Iris pigment epithelial cell (primary cell): Measurements from ENCODE around the gene SLC25A13.
"Not testable (repeated sequence)": the region's sequence is repeated elsewhere in the genome, so short reads cannot be mapped to it uniquely, and the experiment has no call there.

Source experiments
- DNase-seq: peaks from one replicate; pipeline ENCODE4 v3.0.0-alpha.2; 2011; ENCODE audit warnings: low read depth

Gene SLC25A13

DNA sequence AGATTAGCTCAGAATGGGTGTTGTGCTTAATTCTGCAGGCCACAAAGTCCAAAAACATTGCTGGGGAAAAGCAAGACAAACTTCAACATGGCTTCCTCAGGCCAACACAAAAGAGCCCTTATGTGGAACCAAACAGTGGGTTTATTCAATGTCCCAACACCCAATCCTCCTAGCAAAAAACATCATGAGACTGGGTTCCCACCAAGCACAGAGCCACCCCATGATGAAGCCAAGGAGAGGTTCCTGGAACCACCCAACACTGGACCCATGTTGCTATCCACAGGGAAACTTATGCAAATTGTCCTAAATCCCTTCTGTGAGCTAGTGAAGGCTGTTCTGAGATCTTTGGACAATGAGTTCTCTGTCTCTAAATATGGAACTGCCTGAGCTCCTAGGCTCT lies 24.0 kb downstream of the SLC25A13 start:
- DNase-seq = no peak

DNA sequence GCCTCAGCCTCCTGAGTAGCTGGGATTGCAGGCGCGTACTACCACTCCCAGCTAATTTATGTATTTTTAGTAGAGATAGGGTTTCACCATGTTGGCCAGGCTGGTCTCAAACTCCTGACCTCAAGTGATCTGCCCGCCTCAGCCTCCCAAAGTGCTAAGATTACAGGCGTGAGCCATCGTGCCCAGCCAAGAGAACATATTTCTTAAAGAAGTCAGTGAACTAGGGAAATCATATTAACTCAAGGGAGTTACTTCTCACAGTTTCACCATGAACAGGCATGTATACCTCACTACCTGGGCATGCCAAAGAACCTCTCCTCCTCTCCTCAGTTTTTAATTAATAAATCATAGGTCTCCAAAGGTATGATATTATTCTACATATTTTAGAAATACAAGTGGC lies 24.5 kb downstream of the SLC25A13 start:
- DNase-seq = not testable (repeated sequence)

DNA sequence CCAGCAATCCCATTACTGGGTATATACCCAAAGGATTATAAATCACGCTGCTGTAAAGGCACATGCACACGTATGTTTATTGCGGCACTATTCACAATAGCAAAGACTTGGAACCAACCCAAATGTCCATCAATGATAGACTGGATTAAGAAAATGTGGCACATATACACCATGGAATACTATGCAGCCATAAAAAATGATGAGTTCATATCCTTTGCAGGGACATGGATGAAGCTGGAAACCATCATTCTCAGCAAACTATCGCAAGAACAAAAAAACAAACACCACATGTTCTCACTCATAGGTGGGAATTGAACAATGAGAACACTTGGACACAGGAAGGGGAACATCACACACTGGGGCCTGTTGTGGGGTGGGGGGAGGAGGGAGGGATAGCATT lies 28.0 kb downstream of the SLC25A13 start:
- not testable (repeated sequence) for DNase-seq

DNA sequence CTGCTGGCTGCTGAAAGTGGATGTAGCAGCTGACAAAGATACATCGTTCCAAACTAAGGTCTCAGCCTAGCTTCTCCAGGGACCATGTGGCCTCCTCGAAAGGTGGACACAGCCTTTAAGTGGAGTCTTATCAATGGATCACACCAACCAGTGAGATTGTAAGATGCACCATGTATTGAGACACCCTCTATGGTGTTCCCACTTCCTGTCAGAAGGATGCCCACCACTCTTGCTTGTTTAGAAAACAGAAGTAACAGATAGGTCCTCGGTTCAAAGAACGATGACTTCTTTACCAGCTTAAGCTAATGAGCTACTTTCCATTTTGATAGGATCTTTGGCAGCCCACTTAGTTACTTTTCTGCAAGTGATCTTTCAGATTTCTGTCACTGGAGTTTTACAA lies 34.3 kb downstream of the SLC25A13 start:
- no peak for DNase-seq

DNA sequence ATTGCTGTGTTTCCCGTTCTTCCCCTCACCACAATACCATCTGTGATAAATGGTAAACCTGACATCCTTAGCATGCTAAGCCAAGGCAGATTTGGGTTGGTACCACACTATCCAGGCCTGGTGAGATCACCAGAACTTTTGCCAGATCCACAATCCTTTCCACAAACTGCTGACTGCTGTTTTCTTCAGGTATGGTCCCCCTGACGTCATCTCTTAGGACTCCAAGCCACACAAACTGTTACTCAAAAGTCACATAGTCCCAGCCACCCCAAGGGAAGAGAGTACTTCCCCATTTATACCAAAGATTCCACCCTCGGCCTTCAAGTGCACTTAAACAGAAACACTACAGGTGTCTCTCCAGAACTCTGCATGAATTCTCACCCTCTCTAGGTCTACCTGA lies 34.8 kb downstream of the SLC25A13 start:
- no peak for DNase-seq

DNA sequence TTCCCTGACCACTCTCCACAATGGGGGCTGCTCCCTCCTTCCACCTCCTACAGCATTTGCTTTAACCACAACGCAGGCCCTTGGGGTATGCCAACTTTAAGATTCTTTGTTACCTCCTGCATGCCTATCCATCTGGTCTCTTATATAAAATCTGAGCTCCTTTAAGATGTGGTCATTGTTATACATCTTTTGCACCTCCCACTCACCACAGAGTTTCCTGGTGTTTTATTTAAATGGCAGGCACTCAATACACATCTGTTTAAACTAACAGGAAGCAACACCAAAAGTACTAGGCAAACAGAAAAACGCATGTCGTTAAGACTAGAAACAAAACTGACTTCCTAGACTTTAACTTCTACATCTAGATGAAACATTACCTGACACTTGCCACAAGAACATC lies 36.3 kb downstream of the SLC25A13 start:
- DNase-seq = no peak

DNA sequence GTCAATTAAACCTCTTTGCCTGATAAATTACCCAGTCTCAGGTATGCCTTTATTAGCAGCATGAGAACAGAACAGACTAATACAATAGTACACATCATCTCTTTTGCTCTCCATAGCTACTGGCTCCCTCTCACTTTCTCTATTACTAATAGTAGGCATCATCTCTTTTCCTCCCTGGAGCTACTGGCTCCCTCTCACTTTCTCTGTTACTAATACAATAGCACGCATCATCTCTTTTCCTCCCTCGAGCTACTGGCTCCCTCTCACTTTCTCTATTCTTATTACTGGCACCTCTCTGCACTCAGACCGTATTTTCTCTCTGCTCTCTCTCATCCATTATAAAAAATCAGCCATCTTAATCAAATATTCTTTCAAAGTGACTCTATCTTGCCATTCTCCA lies 37.1 kb downstream of the SLC25A13 start:
- DNase-seq = no peak

DNA sequence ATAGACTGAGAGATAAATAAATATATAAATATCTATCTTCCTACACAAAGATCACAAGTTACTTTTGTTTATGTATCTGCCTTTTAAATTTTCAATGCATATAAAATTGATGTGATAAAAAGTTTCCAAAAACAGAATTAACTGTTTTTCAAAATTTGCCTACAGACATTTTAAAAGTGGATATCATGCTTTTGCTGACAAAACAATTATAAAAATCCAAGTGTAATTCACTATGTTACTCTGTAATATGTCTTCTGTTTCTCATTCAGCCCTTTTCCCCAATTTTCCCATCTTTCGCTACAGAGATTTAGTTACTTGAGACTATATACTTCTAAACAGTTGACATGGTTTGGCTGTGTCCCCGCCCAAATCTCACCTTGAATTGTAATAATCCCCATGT lies 37.7 kb downstream of the SLC25A13 start:
- no peak for DNase-seq

DNA sequence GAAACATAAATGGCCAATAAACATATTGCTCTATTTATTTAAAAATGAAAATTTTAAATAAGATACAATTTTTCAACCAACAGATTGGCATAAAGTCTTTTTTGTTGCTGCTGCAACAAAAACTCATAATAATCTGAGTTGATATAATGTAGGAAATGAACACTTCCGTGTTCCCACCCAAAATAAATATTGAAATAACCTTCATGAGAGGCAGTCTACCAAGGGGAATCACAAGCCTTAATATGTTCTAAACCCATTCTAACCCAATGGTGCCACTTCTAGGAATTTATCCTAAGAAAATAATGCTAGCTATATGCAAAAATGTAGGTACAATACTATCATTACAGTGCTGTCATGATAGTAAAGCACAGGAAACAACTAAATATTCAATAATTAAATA lies 39.1 kb downstream of the SLC25A13 start:
- DNase-seq = no peak

DNA sequence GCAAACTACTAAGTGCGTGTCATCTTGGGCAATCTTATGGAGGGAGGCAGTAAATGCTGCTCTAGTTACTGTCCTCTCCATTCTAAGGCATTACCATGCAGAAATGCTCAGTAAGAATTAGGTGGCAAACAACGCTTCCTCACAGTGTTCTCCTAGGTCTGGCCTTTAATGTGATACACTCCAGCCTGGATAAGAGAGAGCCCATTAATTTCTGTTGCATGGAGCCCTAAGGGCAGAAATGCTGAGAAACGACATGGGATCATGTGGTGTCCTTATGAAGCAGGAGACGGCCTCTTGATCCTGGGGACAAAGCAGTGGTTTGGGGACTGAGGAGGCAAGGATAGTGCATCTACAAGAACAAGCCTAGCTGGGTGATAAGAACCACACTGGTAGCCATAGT lies 44.0 kb downstream of the SLC25A13 start:
- DNase-seq = no peak

DNA sequence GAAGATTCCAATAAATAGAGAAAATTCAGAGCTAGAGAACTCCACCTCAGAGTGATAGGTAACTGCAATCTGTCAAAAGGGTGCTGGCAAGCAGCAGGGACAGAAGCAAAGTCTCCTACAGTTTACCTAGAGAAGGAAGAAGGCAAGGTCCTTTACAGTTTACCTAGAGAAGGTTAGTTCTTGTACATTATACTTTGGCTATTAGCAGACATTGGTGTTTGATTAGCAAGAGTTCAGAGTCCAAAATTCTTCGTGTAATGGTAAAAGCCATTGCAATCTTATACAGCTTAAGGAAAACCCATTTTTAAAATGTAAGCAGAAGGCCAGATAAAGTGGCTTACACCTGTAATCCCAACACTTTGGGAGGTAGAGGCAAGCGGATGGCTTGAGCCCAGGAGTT lies 45.9 kb downstream of the SLC25A13 start:
- DNase-seq = no peak

DNA sequence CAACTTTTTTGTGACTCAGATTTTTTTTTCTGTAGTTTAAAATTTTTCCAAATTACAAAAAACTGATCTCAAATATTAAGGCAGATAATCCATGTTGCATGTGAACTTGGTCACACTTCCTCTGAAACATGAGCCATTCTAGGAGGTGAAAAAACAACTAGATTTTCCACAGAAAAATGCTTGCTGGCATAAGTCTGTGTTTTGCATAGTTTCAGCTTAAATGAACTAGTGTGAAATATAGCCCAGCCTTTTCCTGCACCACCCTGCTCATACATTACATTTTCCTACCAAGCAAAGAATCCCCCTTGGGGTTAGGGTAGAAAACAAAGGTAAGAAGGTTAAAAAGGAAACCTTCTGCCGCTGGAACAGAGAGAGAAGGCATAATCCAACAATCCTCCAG lies 48.2 kb downstream of the SLC25A13 start:
- DNase-seq = peak; percentile 42

DNA sequence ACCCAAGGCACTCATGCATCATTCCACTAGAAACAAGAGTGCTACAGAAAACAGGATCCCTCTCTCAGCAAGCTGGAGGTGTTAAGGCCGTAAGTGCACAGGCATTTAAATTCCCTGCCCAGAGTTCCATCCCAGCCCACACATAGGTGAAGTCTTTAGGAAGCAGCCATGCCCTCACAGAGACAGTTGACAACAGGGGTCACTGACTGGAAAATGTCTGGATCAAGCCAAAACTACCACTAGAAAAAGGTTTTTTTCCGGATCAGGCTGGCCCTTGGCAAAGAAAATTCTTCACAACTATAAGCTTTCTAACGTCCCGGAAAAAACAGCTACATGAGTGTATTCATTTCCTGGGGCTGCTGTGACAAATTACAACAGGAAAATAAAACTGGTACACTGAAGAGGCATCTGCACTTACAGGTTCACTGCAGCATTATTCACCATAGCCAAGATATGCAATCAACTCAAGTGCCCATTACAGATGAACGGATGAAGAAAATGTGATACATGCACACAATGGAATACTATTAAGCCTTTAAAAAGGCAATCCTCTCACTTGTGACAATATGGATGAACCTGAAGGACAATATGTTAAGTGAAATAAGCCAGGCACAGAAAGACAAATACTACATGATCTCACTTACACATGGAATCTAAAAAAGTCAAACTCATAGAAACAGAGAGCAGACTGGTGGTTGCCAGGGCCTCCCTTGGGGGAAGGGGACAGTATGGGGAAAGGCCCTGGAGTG lies 52.5 kb downstream of the SLC25A13 start:
- no peak for DNase-seq

DNA sequence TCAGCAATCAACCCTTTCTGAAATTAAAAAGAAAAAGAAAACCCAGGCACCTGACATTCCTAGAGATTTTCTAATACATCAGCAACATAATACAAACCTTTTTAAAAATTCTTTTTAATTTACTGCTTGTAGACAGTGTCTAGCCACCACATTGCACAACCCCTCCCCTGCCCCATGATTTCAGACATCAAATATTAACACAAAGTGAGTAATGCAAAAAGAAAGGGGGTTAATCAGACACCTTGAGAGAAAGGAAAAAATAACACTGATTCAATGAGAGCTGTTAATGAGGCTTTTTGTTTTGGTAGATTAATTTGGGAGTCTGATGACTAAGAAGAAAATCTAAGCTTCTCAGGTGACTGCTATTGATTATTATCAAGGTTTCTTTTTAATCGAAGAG lies 55.3 kb downstream of the SLC25A13 start:
- no peak for DNase-seq

DNA sequence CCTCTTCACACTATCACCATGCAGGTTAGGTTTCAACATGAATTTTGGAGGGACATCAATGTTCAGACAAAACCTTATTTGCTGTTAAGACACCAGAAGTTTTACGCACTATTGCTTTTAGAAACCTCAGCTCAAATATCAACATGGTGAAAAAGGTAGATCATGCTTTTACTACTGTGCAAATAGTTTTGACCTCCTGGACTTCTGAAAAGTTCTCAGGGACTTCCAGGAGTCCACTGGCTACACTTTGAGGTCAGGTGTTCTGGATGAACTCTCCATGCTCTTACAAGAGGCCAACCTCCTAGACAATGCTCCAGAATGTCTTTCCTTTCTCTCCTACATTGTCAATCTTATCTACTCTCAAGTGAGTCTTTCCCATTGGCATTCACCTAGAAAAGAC lies 55.9 kb downstream of the SLC25A13 start:
- DNase-seq = no peak

DNA sequence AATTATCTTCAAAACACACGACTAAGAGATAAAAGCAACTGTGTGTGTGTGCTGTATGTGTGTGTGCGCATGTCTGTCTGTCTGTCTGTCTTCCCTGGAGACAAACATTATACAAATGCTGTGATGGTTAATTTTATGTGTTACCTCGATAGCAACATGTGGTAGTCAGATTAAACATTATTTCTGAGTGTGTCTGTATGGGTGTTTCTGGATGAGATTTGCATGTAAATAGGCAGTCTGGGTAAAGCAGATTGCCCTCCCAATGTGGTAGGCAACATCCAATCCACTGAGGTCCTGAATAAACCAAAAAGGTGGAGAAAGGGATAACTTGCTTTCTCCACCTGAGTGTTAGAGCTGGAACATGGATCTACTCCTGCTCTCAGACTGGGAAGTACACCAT lies 67.9 kb downstream of the SLC25A13 start:
- DNase-seq = no peak

DNA sequence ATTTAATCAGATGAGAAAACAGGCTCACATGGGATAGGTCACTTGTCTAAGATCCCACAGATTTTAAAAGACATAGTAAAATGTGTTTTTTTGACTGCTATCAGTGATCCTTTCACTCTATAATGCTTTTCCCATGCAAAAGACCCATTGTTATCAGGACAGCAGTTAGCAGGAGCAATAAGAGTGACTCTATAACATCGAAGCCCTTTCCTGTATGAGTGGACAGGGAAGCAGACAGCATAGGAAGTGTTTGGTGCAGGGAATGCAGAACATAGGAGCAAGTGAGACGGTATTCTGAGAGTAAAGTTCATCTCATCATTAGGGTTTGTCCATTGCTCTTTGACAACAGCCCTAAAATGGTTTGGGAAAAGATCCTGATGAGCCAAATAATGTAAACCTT lies 68.5 kb downstream of the SLC25A13 start:
- DNase-seq = no peak

DNA sequence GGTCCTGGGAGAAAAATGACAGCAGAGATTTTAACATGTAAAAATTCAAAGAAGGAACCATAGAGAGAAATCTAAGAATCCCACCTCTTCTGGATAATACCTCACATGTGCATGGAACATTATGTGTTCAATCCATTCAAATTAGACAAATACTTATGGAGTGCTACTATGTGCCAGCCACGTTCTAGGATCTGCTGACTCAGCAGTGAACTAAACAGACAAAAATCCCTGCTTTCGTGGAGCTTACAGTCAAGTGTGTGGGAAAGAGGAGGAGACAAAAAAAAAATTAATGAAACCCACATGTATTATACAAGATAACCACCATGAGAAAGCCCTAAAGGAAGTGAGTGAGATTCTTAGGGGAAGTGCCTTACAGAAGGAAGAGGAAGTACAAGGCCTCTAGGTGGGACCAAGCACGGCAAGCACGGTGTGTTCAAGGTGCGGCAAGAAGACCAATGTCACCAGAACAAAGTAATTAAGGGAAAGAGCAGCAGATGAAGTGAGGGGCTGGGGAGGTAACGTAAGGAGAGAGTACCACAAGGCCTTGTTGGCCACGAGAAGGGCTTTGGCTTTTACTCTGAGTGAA lies 71.0 kb downstream of the SLC25A13 start:
- no peak for DNase-seq

DNA sequence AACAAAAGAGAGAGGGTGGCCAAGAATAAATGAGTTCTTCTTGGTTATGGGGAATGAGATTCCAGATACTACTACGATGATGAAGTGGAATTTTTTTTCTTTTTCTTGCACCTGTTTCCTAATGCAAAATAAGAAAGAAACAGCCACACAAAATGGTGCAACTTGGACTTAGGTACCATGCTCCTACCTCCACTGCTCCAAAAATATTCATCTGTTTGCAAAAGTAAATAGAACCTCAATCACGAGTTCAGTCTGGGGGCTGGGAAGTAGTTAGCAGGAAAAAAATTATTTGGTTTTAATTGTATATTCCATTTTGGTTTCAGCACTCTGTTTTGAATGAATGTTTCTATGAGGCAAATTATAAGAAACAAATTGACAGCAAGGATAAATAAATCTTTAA lies 73.5 kb downstream of the SLC25A13 start:
- DNase-seq = no peak

DNA sequence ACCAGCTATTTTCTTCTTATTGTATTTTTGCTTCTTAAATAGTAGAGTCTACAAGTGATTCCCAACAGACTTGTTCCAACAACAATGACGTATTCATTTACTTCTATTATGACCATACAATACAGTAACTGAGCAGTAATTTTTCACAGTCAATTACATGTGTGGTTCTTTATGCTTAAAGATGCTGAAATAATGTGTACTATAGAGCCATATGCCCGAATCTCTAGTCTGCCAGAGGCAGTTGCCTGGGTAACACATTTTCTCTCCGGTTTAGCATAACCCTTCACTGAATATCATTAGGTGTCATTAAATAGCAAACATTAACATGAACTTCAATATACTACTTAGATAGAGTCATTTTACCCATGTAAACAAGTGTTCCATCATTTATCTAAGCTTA lies 75.0 kb downstream of the SLC25A13 start:
- no peak for DNase-seq

DNA sequence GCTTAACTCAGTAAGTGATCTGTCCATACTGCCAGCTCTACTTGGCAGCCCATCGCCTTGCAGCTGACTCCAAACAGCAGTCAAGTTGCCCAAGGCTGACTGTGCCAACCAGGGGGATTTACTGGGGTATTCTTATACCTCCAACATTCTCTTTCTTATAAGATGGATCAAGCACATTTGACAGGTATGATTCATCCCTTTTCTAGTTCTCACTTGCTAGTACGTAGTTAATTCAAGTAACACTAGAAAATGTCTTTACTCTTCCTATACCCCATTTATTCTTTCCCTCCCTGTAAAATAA lies 77.0 kb downstream of the SLC25A13 start:
- no peak for DNase-seq

DNA sequence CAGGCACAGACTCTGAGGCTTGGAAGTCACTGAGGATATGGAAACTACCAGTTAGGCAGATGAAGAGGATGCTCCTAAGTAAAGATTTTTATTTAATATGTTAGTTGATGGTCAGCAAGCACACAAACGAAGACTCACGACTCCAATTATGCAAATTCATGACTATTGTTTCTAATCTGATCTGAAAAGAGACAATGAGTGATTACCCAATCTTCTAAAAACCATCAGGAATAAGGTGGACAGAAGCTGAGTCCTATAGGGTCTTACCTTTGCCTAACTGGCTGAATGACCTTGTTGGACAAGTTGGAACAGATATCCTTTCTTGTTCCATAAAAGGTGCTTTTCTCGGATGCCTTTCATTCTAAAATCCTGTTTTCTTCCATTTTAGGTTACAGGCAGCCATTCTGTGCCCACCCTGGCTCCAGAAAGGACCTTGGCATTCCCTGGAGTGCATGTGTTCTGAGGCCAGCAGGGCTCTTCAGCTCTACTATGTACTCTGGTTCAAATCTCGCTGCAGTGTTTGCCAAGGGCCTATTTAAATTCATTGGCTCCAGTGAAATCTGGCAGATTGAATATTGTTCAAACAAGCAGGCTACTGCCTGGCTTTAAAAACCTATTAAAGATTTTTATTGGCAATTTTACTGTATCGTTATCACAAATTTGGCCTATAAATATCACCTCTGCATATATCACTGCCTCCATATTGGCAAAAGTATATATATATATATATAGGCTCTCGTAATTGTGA lies 77.5 kb downstream of the SLC25A13 start:
- DNase-seq = no peak

DNA sequence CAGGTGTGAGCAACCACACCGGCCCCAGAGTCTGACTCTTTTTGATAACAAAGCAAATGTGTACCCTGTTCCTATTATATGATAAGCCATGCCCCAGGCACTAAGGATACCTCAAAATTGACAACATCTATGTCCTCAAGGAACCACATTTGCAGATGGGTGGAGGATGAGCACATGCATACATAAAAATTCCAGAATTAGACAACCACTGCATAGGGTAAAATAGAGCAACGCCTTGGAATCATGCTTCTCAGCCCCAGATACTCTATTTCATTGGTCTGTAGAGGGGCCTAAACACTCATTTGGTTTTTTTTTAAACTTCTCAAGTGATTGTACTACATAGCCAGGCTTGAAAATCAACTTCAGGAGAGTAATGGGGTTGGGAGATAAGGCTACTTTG lies 78.7 kb downstream of the SLC25A13 start:
- DNase-seq = no peak

DNA sequence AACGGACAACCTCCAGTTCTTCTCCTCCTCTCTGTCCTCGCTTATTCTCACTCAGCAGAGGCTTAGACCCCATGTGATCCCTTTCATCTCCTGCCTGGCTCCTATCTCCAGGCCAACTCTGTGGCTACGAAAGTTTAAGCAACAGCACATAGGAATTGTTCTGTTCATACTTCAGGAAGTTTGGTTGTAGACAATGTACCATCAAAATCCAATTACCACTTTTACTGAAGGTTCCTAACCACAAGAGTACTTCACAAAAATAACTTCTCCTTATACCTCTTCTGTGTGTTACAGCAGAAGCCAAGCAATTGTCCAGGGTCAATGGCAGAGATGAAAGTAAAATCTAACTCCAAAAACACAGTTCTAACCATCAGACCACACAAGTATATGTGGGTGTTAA lies 80.0 kb downstream of the SLC25A13 start:
- DNase-seq = no peak
